IPS DF 19.7 (cell line): Measurements from ENCODE around the gene HS1BP3.

Experiments
- DNase-seq: peaks from one replicate; pipeline ENCODE4 v3.0.0-alpha.2; 2013; ENCODE audit warnings: low read depth, low spot score

The HS1BP3 gene

DNA sequence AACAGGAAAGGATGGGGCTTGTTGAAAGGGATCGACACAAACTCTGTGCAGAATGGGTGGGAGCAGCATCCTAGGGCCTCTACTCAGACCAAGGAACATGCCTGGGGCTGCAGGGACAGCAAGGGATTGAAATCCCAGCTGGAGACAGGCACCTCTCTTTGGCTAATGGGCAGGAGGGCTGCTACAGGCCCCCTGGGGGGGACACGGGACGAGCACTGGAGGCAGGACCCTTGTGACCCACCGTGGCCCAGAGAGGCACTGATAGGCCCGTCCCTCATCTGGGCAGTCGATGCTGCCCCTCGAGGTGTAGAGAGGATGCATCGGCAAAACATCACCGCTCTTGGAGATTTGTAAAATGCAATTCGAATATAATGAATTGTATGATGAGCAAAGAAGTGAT lies 5.1 kb downstream of the HS1BP3 start:
- DNase-seq, result no peak

DNA sequence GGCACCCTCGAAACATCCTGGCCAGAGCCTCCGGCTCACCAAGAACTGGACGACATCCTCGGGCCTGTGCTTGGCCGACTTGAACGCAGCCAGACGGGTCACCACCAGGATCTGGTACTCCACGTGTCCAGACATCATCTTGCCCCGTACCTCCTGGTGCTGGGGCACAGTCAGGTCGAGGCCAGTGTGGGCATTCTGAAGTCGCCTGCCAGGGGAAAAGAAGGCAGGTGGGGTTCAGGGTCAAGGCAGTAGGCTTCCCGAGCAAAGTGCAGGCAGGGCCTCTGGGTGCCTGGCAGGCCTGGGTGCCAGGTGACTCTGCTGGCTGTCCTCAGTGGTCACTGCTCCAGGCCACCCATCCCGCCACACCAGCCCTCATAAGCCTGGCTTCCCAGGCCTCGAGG lies 5.6 kb downstream of the HS1BP3 start:
- no peak for DNase-seq

- DNase-seq, result no peak
Observed at GRCh38 chr2:20643826-20644225, 7.1 kb downstream of the HS1BP3 start.

GRCh38 chr2:20643060-20643459 lies 7.8 kb downstream of the HS1BP3 start:
- no peak for DNase-seq

DNA sequence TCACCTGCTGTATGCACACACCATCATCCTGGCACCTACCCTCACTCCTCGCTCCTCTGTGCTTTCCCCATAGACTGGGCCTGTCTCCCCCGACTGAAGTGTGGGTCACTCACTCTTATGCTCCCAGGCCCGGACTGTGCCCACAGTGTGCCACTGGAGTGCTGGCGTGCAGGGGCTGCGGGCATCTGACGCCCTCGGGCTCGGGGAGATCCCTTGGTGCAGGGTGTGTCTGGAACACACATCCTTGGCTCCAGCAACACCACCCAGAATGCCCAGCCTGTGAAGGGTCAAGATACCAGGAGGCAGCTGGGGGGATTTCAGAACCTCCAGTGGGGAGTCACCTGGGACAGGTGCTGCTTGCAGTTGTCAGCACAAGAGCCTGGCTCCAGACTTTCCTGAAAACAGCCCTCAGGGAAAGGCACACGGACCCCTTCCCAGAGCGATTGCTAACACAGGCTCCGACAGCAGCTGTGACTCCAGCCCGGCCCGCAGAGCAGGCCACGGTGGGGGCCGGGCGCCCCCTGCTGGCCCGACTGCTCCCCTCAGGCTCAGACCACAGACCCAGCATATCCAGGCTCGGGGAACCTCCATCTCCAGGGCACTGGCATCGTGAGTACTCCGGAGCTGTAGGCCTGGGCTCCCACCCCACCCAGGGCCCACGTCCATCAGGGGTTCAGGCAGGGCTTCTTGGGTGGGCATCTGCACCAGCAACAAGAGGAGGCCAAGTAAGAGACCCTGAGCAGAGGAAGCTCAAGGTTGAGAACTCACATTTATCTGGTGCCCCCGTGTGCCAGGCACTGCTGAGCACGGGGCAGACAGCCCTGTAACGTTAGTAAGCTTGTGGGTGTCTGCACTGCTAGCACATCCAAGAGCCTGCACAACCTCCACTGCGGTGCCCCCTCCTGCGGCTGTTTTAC lies 8.6 kb downstream of the HS1BP3 start:
- DNase-seq, result no peak

DNA sequence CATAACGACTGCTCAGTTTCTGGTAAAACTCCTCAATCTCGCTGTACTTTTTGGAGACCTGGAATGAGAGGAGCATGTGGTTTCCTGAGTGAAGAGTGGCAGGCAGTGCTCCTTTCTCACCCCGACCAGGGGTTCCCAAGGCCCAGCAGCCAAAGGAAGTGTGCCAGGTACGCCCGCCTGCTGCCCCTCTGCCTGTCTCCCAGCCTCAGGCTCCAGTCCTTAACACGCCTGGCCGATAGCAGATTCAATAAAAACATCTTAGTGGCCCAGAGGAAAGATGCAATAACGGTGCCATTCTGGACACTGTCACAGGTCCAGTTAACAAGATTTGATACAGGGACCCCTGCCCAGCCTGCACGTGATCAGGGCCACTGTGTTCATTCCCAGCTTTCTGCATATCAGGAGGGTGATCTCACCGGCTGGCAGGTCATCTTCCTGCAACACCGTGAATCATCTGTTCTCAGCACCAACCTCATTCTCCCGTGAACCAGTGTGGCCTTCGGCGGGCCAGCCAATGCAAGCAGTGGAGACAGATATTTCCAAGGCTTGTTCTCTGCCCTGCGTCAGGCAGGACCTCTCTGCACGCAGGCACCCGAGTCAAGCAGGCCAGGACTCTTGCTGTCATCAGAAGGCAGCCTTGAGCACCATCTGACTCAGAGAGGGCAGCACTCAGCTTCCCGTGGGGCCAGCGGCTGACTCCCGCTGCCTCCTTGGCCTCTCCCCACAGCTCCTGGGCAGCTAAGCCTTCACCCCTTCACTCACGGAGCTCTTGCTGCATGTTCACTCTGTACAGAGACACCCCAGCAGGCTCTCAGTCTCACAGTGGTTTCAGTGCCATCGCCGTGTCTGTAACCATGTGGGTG lies 9.5 kb downstream of the HS1BP3 start:
- DNase-seq, result no peak

DNA sequence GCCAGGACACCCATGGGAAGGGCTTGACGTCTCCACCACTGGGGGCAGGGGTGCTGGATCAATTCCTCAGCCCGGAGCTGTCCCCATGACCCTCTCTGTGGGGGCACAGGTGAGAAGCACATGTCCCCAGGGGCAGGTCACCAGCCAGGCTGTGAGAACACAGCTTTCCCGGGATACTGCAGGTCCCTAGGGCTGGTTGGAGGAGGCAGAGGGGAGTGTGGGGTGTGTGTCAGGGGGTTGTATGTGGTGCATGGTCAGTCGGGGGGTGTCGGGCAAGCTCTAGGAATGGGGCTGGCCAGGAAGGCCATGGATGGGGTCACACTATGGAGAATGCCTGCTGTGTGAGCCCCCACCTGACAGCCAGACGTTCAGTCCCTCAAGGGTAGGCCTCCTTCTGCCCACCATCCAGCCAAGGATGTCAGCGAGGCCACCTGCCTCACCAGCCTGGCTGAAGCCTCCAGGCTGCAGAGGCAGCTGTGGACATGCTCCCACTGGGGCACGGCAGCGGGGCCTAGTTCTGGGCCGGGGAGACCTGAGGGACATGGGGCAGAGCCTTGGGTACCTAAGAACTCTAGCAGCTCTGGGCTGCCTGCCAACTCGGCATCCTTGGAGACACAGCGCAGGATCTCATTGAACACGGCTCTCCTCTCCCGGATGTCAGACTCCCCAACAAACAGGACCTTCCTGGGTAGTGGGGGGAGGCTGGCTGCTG lies 10.3 kb downstream of the HS1BP3 start:
- no peak for DNase-seq

GRCh38 chr2:20638646-20639430 lies 12.1 kb downstream of the HS1BP3 start:
- DNase-seq, result no peak

- DNase-seq, result no peak
Observed at GRCh38 chr2:20638014-20638413, 12.9 kb downstream of the HS1BP3 start.

DNA sequence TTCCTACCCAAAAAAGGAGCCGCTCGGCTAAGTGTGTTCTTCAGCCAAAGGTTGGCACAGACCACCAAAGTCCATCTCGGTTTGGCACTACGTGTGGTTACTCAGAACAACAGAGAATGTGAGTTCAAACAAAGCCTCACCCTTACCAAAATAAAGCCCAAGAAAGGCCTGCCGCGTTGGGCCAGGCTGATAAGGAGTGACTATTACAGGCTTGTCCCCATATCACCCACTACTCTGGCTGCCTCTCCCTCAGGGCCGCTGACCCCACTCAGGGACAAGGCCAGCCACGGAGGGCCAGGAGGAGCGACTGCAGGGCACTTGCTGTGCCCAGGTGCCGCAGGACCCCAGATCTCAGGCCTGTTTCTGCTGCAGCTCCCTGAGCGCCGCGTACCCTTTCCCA lies 13.8 kb downstream of the HS1BP3 start:
- no peak for DNase-seq

DNA sequence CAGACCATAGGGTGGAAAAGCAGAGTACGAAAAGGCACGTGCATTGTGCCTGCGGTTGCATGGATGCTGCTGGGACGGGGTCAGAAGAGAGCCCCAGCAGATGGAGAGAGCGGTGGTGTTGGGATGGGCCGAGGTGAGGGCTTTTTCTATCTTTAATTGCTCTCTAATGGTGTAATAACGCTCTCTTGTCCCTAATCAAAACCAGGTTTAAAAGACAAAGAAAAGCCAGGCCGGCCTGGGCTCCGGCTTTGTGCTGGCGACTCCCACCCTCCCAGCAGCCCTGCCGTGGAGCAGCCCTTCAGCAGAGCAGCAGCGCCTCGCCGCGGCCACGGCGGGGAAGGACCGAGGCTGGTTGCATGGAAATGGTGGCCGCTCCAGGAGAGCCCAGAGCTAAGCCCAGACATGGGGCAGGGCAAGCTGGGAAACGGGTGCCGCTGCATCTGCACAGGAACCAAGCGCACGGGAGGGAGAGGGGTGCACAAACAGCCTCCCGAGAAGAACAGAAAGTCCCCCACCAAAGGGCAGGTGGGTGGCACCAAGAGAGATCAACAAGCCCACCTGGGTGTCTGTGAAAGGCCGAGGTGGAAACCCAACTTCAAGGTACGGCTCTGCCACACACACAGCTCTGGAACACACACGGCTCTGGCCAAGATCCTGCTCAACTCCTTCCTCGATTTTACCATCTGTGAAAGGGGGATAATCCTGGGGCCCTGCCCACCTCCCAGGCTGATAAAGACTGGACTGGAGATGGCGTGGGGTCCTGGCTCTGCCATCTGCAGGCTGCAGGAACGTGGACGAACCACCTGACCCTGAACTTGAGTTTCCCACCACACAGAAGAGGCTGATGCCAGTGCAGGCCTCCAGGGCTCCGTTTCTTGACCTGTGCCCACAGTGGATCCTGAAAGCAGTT lies 15.0 kb downstream of the HS1BP3 start:
- DNase-seq, result no peak

DNA sequence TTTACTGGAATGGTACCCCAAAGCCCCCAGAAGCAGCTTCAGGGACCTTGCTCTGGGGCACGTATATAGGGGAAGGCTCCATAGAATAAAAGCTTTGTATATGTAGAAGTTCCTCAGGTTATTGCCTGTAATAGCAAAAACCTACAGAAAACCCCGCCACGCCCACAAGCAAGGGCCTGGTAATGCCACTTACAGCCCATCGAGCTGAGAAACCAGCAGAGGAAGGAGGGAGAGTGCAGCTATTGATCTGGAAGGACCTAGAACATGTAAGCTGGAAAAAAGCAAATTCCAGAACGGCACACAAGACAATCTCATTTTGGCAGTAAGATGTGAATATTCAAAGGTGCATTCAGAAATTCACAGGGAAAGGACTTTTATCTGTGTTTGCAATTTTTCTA lies 15.8 kb downstream of the HS1BP3 start:
- DNase-seq, result no peak

DNA sequence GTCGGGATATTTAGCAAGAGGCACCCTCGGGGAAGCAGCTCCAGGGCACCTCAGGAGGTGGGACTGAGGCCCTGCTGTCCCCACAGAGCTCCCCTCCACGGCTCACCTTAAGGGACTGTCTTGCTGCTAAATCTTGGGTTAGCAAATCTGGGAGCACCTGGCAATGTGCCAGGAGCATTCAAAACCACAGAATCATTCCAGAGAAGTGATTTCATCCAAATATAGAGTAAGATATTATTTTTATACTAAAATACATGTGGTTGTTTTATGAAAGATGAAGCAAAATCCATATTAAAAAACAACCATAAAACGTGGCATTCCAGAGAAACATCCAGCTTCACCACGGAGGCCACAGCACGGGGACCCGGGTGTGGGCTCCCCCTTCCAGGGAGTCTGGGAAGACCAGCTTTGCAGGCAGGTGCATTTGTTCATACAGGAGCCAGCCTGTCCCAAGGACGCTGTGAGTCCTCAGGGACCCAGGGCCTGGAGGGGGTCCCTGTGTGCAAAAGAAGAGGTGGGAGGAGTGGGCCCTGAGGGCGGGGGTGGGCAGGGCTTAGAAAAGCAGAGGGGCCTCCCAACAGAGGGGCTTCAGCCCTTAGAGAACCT lies 16.3 kb downstream of the HS1BP3 start:
- no peak for DNase-seq

- no peak for DNase-seq
Observed at GRCh38 chr2:20633794-20634506, 16.9 kb downstream of the HS1BP3 start.

DNA sequence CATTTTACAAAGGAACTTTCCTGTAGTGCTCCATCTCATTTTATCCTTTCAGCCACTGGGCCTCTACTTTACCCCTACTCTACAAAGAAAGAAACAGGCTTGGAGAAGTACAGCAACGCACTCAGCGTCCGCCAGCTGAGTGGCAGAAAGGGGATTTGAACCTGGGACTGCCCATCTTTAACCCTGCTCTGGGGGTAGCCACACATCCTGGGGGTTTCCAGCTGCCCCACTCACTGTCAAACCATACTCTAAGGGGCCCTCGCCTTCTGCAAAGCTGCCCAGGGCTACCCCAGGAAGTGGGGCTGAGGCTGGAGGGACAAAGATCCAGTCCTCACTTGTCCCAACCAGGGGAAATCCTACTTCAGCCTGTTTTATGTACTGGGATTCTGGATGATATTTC lies 17.9 kb downstream of the HS1BP3 start:
- DNase-seq, result no peak

DNA sequence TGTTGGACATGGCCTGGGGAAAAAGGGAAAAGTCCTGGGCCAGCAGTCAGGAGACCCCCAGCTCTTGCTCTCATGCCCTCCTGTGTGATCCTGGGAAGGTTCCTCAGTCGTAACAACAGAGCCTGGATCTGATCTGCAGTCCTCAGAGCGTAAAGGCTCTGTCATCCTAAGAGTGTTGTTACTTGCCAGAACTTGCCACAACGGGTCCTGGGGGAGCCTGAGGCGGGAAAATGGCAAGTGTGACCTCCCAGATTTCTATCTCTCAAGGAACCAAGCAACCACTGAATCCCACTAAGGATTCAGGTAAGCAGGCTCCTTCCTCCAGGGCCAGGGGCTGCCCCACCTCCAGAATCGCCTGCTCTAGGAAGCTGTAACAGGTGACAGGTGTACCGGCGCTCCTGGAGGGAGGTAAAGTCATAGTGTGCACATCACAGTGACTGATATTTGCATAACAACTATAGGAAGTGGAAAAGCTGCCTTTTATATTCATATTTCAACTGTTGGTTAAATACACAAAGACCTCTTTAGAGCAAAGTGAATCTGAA lies 18.4 kb downstream of the HS1BP3 start:
- DNase-seq, result no peak

GRCh38 chr2:20631617-20632307 lies 19.1 kb downstream of the HS1BP3 start:
- no peak for DNase-seq

GRCh38 chr2:20630967-20631366 lies 19.9 kb downstream of the HS1BP3 start:
- DNase-seq, result no peak
